WI38 (cell line): ENCODE results near the gene TMEM43.

Experiments
- H3K4me3 ChIP-seq: 2 replicates; pipeline ENCODE4 v1.5.1; 2011; ENCODE audit warnings: low read depth, mild to moderate bottlenecking, control low read depth, low read length
- CTCF ChIP-seq: IDR thresholded peaks from 2 replicates; pipeline ENCODE4 v1.5.1; 2012; ENCODE audit warnings: low read depth, mild to moderate bottlenecking, control low read depth, low read length

Gene TMEM43

GRCh38 chr3:14175383-14176037 lies 50.7 kb downstream of the TMEM43 start:
- H3K4me3 ChIP-seq, result no peak overlapping the region
- no peak for TF ChIP-seq CTCF

GRCh38 chr3:14177580-14178246 lies 52.9 kb downstream of the TMEM43 start:
- no peak for TF ChIP-seq CTCF
- H3K4me3 ChIP-seq, result peak overlapping the region; percentile 72

- TF ChIP-seq CTCF, result no peak
- H3K4me3 ChIP-seq, result peak within 1 kb of the TSS; percentile 72
These were observed 53.6 kb downstream of the TMEM43 start, which contains the start of the genes LSM3 and XPC for GRCh38 chr3:14178247-14179113. Gene LSM3, plus strand, starts transcription at chr3:14178817. Its CDS starts 44 bp downstream, at chr3:14178861. Gene XPC, minus strand, starts transcription at chr3:14178601. Its CDS starts 33 bp downstream, at chr3:14178568.

- H3K4me3 ChIP-seq, result peak overlapping the region; percentile 72
- TF ChIP-seq CTCF, result no peak
These were observed 54.2 kb downstream of the TMEM43 start for GRCh38 chr3:14179114-14179465.

- H3K4me3 ChIP-seq, result no peak overlapping the region
- TF ChIP-seq CTCF, result no peak
These were observed 54.9 kb downstream of the TMEM43 start for GRCh38 chr3:14179795-14180194.

GRCh38 chr3:14181253-14181652 lies 56.4 kb downstream of the TMEM43 start:
- TF ChIP-seq CTCF, result no peak
- no peak overlapping the region for H3K4me3 ChIP-seq

GRCh38 chr3:14183015-14183577 lies 58.2 kb downstream of the TMEM43 start:
- no peak overlapping the region for H3K4me3 ChIP-seq

More at GRCh38 chr3:14183015-14183577, 58.2 kb downstream of the TMEM43 start:
- TF ChIP-seq CTCF, result no peak
